Measurements from ENCODE around the gene YARS2. TPM values are rescaled to one million over a fixed set of nuclear protein-coding genes. Genes with fewer than 3 reads are reported as not detected.
"Not testable (repeated sequence)": the region's sequence is repeated elsewhere in the genome, so short reads cannot be mapped to it uniquely, and the experiment has no call there.

The YARS2 gene
- total and polyA plus RNA-seq, 9 of the 15 experiments (the other 6 are each of a cell fraction or from before 2014, with no cell fraction given): 15.2 to 40.9 (median 28.7) TPM

DNA sequence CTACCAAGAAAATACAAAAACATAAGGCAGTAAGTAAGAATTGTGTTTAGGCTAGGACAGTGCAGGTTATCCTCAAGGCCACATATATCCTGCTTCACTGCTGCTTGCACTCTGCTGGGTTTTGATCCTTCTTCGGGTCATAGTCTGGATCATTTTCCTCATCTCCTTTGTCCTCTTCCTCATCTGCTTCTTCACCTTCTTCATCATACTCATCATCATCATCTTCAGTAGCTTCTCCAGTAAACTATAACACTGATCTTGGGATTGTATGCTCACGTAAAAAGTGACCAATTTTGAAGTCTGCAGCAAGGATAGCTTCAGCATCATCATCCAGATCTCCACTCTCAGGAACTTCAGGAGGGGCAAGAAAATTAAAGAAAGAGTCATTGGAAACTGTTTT, 29.4 kb downstream of the YARS2 start (continued):
- TF ChIP-seq NR2C1 (IDR thresholded peaks at IDR 0.05) (no peak), NR2C1 (tag; IDR thresholded peaks at IDR 0.05) (no peak), PCBP1 (IDR thresholded peaks at IDR 0.05; ENCODE audit: low read depth, low read length, poor library complexity, severe bottlenecking) (no peak), CAMTA2 (CRISPR knock-in tag; conservative IDR thresholded peaks at IDR 0.05) (no peak), ZNF644 (tag; IDR thresholded peaks at IDR 0.05; ENCODE audit: low read depth) (no peak), NR2C2 (CRISPR knock-in tag; IDR thresholded peaks at IDR 0.05) (no peak), NR2C2 (tag; IDR thresholded peaks at IDR 0.05) (no peak), SMAD3 (CRISPR knock-in tag; conservative IDR thresholded peaks at IDR 0.05) (no peak), RBM34 (IDR thresholded peaks at IDR 0.05; ENCODE audit: borderline replicate concordance, insufficient read depth, low read length) (no peak)
- TF ChIP-seq, protein P1, sequence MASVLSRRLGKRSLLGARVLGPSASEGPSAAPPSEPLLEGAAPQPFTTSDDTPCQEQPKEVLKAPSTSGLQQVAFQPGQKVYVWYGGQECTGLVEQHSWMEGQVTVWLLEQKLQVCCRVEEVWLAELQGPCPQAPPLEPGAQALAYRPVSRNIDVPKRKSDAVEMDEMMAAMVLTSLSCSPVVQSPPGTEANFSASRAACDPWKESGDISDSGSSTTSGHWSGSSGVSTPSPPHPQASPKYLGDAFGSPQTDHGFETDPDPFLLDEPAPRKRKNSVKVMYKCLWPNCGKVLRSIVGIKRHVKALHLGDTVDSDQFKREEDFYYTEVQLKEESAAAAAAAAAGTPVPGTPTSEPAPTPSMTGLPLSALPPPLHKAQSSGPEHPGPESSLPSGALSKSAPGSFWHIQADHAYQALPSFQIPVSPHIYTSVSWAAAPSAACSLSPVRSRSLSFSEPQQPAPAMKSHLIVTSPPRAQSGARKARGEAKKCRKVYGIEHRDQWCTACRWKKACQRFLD (CRISPR knock-in tag; IDR thresholded peaks at IDR 0.05): no peak

DNA sequence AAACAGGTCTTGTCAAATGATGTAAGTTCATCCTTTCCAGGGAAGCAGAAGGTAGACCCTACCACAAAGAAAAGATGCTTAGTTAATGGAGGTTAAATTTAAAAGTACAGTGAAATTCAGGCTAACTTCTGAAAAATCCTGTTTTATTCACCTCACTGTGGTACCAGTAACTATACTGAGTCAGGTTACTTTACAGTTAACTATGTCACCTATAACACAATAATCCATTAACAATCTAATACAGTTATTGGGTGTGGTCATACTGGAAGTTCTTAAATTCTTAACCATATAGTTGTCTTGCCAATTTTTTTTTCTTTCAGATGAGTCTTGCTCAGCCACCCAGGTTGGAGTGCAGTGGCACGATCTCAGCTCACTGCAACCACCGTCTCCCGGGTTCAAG, 30.4 kb downstream of the YARS2 start:
- H3K79me2 ChIP-seq (ENCODE audit: control insufficient read depth, insufficient read depth, low read length); H3K4me3 ChIP-seq; H4K20me1 ChIP-seq (replicated peaks; ENCODE audit: control insufficient read depth, insufficient read depth, low read length); H3K9me1 ChIP-seq (ENCODE audit: control insufficient read depth, insufficient read depth, low read length); intact Hi-C loops (cut with micrococcal nuclease); H3K9me3 ChIP-seq (replicated peaks; ENCODE audit: control insufficient read depth, insufficient read depth, low read depth, low read length); H3K4me2 ChIP-seq (ENCODE audit: insufficient read depth, low read length); CTCF ChIA-PET (ENCODE audit: low intra/inter-chr PET ratio); H2AFZ ChIP-seq (ENCODE audit: low read depth, low read length); ATAC-seq; H3K9ac ChIP-seq (ENCODE audit: insufficient read depth in 1 of 2, low read depth in 2 of 2, low read length in 2 of 2); H3K27ac ChIP-seq (ENCODE audit: extremely low read depth, low read depth, low read length); H3K4me1 ChIP-seq (replicated peaks in 1 of 2; ENCODE audit: control insufficient read depth in 2 of 2, insufficient read depth in 2 of 2, low read length in 2 of 2); in situ Hi-C loops (cut with MboI); H3K27me3 ChIP-seq (ENCODE audit: control insufficient read depth in 2 of 2, insufficient read depth in 2 of 2, low read length in 2 of 2); FAIRE-seq; BruUV-seq (replicated peaks); DNase-seq (ENCODE audit: extremely low read depth in 1 of 4, low spot score in 3 of 4): not testable (repeated sequence)
- POLR2A ChIA-PET: interaction anchor here (1.0 kb wide), 1 partner anchor 11 kb away, joined by 4 read pairs; no protein-coding TSS in a partner anchor
- peaks cover 74% of the 10 kb centered on the region for H3K36me3 ChIP-seq (ENCODE audit: control insufficient read depth, insufficient read depth, low read length)
- WGBS (ENCODE audit: insufficient coverage, low coverage, missing lambda C conversion rate): 94% methylated on average over 3 of the region's 3 CpGs

Measured in K562 (cell line).